Epithelial cell of esophagus (primary cell): ENCODE results near the gene PLSCR3.

ENCODE experiments used
- DNase-seq: peaks from one replicate; pipeline ENCODE4 v3.0.0; 2010; ENCODE audit warnings: low read depth
- H3K4me3 ChIP-seq: 2 replicates; pipeline ENCODE4 v1.5.1; 2011; ENCODE audit warnings: mild to moderate bottlenecking, low read length, control low read depth
- TF ChIP-seq, protein P1 (sequence below): IDR thresholded peaks from 2 replicates; pipeline ENCODE4 v1.5.1; 2011; ENCODE audit warnings: low read depth, mild to moderate bottlenecking, low read length, control low read depth, inconsistent platforms; ENCODE audit not compliant: insufficient read depth; ENCODE audit errors: missing control alignments

The PLSCR3 gene

DNA sequence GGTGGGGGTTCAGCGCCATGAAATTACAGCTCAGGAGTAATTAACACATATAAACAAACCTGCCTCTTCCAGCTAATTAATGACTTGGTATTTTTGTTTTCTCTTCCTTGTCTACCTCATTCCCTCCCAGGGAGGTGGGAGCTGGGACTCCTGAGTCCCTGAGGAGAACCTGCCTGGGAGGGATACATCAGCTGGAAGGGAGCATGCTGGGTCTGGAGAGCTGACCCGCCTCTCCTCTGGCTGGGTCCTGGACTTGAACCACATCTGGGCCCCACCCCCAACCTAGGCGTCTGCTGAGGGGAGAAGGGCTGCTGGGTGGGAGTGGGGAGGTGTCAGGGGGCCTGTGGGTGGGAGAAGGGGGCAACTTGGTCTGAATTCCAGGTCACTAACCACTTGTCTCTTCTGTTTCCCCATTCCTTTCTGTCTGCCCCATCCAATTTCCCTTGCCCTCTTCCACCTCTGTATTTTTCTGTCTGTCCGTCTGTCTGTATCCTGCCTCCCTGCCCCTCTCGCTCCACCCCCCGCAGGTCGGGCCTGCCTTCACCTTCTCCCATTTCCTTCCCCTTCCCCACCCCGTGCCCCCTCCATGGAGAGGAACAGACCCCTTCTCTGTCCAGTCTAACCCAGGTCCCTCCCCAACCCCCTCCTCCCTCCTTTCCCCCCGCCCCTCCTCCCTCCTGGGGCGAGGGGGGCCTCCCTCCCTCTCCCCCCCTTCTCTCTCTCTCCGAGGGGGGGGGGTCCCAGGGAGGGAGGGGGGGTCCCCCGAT is 13.3 kb upstream of the PLSCR3 start, which contains the start of gene NLGN2:
Gene NLGN2, plus strand, starts transcription at position 361 of the 767 bp plus-strand sequence. CDS start 411 bp downstream, outside the sequence.
- DNase-seq: no peak
- no peak within 1 kb of the TSS for H3K4me3 ChIP-seq
- TF ChIP-seq, protein P1, sequence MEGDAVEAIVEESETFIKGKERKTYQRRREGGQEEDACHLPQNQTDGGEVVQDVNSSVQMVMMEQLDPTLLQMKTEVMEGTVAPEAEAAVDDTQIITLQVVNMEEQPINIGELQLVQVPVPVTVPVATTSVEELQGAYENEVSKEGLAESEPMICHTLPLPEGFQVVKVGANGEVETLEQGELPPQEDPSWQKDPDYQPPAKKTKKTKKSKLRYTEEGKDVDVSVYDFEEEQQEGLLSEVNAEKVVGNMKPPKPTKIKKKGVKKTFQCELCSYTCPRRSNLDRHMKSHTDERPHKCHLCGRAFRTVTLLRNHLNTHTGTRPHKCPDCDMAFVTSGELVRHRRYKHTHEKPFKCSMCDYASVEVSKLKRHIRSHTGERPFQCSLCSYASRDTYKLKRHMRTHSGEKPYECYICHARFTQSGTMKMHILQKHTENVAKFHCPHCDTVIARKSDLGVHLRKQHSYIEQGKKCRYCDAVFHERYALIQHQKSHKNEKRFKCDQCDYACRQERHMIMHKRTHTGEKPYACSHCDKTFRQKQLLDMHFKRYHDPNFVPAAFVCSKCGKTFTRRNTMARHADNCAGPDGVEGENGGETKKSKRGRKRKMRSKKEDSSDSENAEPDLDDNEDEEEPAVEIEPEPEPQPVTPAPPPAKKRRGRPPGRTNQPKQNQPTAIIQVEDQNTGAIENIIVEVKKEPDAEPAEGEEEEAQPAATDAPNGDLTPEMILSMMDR: no peak

DNA sequence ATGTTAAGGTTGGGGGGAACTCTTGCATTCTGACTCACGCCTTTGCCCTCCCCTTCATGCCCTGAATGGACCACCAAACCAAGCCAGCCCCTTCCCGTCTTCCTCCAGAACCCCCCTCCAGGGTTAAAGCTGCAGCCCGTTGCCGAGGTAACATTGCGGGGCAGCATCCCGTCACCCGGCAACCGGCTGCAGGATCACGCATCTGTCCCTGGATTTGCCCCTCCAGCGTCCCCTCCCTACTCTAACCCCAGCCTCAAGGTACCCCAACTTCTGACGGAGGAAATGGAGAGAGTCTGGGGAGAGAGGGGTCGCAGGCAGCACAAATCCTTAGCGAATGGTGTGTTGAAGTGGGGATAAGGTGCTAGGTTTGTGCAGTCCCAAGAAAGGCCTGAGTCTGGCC is 12.8 kb upstream of the PLSCR3 start:
- no peak for DNase-seq
- TF ChIP-seq, protein P1: no peak
- H3K4me3 ChIP-seq: no peak overlapping the region

DNA sequence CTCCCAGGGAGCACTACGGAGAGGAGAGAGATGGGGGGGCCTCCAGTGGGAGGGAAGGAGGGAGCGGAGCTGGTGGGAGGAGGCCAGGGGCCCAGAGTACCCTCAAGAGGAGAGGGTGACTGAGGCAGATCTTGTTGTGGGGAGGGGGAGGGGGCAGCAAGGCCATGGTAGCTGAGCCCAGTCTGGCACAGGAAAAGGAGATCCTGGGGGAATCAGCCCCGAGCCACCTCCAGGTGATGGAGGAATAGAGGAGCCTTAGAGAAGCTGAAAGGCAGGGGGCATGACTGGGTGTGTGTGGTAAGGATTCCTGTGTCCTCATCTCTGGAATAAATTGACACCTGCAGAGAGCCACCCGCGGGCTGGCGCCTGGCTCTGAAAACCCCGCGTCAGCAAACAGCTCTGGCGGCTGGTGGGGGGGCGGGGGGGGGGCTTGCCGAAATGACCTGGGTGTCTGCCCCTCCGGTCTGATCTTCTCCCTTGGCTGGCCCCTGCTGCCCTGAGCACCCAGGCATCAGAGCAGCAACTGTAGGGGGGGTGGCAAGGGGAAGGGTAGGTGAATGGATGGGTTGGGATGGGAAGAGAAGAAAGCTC is 12.0 kb upstream of the PLSCR3 start:
- no peak for DNase-seq
- TF ChIP-seq, protein P1: no peak
- no peak overlapping the region for H3K4me3 ChIP-seq

DNA sequence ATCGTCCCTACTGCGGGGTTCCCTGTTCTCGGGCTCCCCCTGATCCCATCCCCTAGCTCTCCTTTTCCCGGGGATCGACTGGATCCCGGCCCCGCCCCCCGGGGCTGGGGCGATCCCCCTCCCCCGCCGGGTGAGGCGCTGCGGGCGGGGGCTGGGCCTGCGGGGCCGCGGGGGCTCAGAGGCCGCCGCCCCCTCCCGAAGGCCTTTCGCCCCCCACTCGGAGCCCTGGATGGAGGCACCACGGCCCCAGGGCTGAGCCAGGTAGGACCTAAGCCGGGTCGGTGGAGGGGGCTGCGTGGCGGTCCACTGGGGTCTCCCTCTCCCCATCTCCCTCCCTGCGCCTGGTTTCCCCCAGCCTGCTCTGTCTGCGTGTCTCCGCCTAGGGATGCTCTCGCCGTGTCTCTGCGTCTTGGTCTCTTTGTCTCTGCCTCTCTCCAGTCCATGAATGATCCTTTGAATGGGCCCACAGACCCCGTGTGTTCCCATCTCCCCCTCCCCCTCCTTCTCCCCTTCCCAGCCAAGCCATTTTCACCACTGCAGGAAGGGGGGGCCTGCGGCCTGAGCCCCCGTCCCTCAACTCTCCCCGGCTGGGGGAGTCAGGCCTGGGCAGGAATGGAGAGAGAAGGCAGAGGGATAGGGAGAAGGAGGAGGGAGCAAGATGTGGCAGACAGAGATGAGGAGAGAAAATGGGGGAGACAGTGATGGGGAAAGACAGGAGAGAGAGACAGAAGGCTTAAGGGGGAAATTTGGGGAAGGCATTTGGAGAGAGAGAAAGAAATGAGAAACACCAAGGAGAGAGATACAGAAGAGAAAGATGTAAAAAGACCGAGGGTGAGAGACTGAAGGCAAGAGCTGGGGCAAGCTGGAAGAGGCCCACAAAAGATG is 11.3 kb upstream of the PLSCR3 start:
- peak overlapping the region; percentile 76 for H3K4me3 ChIP-seq
- DNase-seq: no peak
- TF ChIP-seq, protein P1: no peak

DNA sequence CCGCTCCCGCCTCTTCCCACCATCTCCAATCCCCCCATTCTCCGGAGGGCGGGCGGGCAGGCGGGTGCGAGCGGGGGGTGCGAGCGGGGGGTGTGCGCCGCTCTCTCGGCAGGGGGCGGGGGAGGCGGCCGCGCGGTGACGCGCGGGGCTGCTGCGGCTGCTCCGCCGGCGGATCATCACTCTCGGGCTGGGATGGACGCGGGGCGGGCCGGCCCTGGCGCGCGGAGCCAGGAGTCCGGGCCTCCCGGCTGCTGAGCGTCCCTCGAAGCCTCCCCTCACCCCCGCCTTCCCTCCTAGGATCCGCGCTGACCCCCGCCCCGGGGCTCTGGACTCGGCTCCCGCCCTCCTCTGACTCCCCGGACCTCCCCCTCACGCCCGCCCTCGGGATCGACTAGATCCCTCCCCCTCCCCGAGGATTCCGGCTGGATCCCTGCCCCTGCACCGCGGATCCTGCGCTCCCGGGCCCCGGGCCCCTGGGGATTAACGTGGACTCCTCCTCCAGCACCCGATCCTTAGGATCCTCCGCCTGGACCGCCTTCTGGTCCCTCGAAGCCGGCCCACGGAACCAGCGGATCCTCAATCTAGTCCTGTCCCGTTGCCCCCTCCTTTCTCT is 10.5 kb upstream of the PLSCR3 start:
- TF ChIP-seq, protein P1: no peak
- H3K4me3 ChIP-seq: peak overlapping the region; percentile 76
- DNase-seq: no peak

DNA sequence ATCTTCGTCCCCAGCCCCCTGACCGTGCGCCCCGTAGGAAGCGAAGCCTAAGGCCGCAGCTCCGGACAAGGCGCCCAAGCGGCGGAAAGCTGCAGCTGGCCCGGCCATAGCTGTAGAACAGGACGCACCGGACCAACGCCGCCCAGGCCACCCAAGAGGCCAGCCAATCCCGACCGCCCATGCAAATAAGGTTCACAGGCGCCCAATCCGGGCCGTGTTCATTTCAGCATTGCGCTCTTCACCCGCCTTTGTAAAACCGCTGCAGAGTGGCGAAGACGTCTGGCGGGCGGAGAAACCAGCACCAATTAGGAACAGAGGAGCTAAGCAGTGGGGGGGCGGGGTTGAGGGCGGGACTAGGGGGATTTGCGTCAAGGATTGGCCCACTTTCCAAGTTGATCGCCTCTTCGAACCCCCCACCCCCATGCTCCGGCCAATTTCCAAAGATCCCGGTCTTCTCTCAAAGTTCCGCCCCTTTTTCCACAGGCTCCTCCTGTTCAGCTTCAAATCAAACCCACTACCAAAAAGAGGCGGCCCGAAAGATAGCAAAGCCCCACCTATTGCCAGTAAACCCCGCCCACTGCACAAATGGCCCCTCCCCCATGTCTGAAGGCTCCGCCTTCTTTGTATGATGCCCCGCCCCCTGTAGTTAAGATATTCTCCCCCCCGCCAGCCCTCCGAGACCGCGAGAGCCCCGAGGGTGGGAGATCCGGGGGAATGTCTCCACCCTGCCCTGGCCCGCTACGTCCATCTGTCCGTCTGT is 9.8 kb upstream of the PLSCR3 start, which contains the start of gene TMEM256:
Gene TMEM256, minus strand, starts transcription at position 121 of the 760 bp plus-strand sequence. Its CDS starts 13 bp downstream, at position 108.
- TF ChIP-seq, protein P1: no peak

More for the DNA sequence above, 9.8 kb upstream of the PLSCR3 start, which contains the start of gene TMEM256:
- peak within 1 kb of the TSS; percentile 76 for H3K4me3 ChIP-seq
- DNase-seq: peak; percentile 100
